ENCODE measurements around the gene MIS12.

DNA sequence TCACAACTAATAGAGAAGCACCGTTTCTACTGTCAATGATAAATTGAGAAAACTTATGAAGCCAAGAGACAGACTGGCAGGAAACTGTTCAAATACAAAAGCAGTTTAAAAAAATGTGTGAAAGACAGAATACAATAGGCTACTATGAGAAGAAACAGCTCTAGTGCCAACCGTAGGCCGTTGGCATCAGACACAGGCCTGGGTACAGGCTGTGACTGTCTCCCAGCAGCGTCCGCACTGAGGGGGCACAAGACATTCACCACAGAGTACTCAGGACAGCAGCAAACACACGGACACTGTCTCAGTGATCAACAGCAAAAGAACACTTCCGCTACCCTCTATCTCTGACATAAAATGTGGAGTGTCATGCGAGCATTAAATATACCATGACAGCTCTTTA is 39.6 kb upstream of the MIS12 start:
- TF ChIP-seq, protein P1, sequence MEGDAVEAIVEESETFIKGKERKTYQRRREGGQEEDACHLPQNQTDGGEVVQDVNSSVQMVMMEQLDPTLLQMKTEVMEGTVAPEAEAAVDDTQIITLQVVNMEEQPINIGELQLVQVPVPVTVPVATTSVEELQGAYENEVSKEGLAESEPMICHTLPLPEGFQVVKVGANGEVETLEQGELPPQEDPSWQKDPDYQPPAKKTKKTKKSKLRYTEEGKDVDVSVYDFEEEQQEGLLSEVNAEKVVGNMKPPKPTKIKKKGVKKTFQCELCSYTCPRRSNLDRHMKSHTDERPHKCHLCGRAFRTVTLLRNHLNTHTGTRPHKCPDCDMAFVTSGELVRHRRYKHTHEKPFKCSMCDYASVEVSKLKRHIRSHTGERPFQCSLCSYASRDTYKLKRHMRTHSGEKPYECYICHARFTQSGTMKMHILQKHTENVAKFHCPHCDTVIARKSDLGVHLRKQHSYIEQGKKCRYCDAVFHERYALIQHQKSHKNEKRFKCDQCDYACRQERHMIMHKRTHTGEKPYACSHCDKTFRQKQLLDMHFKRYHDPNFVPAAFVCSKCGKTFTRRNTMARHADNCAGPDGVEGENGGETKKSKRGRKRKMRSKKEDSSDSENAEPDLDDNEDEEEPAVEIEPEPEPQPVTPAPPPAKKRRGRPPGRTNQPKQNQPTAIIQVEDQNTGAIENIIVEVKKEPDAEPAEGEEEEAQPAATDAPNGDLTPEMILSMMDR (IDR thresholded peaks at IDR 0.05; ENCODE audit: low read depth, low read length, missing input control): no peak
- no peak for TF ChIP-seq RAD21 (IDR thresholded peaks at IDR 0.05)
- no peak for TF ChIP-seq TAF1 (conservative IDR thresholded peaks at IDR 0.05)
- no peak for TF ChIP-seq JUND (IDR thresholded peaks at IDR 0.05)
- TF ChIP-seq, protein P2, sequence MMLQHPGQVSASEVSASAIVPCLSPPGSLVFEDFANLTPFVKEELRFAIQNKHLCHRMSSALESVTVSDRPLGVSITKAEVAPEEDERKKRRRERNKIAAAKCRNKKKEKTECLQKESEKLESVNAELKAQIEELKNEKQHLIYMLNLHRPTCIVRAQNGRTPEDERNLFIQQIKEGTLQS (IDR thresholded peaks at IDR 0.05): no peak
- TF ChIP-seq, protein P3, sequence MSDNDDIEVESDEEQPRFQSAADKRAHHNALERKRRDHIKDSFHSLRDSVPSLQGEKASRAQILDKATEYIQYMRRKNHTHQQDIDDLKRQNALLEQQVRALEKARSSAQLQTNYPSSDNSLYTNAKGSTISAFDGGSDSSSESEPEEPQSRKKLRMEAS (IDR thresholded peaks at IDR 0.05): no peak
- no peak for TF ChIP-seq GABPA (IDR thresholded peaks at IDR 0.05 in 1 of 2, conservative IDR thresholded peaks at IDR 0.05 in 1 of 2)
- TF ChIP-seq NR2F2 (IDR thresholded peaks at IDR 0.05): no peak
- TF ChIP-seq EGR1 (IDR thresholded peaks at IDR 0.05; ENCODE audit: low read depth in 2 of 2): no peak
- TF ChIP-seq SP1 (IDR thresholded peaks at IDR 0.05): no peak
- no peak for TF ChIP-seq FOXA1 (IDR thresholded peaks at IDR 0.05)

All from liver (tissue), 3 donors.